Fibroblast of the aortic adventitia (primary cell): ENCODE measurements around the gene PRAME. TPM values are rescaled to one million over a fixed set of nuclear protein-coding genes. Genes with fewer than 3 reads are reported as not detected.
"Not testable (repeated sequence)": the region's sequence is repeated elsewhere in the genome, so short reads cannot be mapped to it uniquely, and the experiment has no call there.

Experiments used
- DNase-seq: peaks from one replicate; pipeline ENCODE4 v3.0.0-alpha.2; 2010; ENCODE audit warnings: low read depth
- H3K4me3 ChIP-seq: 2 replicates; pipeline ENCODE4 v1.5.1; 2011; ENCODE audit warnings: low read depth, mild to moderate bottlenecking, control low read depth, low read length, moderate library complexity
- total RNA-seq: library from RNA; depleted of rRNA; stranded (reverse); fragments of >200 nt; gene quantifications from 2 replicates; pipeline ENCODE4 v1.2.3, GENCODE V29; 2012; ENCODE audit warnings: low replicate concordance
- TF ChIP-seq, protein P1 (sequence below): IDR thresholded peaks from 2 replicates; pipeline ENCODE4 v1.5.1; 2011; ENCODE audit warnings: mild to moderate bottlenecking, low read length, control low read depth, inconsistent platforms; ENCODE audit not compliant: insufficient read depth

Gene PRAME
- 0.54 TPM in 1 of 2 replicates, not detected in the other for total RNA-seq

DNA sequence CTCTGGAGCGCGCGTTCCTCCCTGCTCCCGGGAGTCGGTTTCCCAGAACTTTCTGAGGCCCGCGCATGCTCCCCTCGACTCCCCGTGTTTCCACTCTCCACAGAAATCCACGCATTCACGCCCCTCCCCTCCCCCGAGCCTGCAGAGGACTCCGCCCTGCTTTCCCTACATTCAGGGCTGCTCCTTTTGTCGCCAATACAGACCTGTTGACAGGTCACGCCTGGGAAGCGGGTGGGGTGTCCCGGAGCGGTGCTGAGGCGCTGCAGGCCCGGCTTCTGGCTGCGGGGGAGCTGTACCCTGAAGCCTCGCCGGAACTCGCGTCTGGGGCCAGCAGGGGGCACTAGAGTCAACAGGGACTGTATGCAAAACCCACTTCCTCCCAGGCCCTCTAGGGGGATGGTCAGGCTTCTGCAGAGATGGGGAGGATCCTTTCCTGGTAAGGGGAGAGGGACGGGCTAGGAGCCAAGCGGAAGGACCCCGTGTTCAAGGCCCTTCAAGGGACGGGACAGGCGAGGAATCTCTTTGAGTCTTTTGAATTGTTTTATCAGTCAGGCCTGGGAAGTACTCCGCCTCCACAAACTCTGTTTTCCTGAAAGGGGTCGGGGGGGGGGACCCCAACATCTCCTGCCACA, at the start of gene PRAME:
PRAME (minus strand) TSS at position 294 of the 632 bp plus-strand sequence. CDS start 2,433 bp downstream, outside the sequence.
- DNase-seq = peak; percentile 13
- no peak within 1 kb of the TSS for H3K4me3 ChIP-seq
- TF ChIP-seq, protein P1, sequence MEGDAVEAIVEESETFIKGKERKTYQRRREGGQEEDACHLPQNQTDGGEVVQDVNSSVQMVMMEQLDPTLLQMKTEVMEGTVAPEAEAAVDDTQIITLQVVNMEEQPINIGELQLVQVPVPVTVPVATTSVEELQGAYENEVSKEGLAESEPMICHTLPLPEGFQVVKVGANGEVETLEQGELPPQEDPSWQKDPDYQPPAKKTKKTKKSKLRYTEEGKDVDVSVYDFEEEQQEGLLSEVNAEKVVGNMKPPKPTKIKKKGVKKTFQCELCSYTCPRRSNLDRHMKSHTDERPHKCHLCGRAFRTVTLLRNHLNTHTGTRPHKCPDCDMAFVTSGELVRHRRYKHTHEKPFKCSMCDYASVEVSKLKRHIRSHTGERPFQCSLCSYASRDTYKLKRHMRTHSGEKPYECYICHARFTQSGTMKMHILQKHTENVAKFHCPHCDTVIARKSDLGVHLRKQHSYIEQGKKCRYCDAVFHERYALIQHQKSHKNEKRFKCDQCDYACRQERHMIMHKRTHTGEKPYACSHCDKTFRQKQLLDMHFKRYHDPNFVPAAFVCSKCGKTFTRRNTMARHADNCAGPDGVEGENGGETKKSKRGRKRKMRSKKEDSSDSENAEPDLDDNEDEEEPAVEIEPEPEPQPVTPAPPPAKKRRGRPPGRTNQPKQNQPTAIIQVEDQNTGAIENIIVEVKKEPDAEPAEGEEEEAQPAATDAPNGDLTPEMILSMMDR = peak; percentile 50

GRCh38 chr22:22608022-22608421, 49.0 kb upstream of the PRAME start:
- H3K4me3 ChIP-seq, DNase-seq: not testable (repeated sequence)

DNA sequence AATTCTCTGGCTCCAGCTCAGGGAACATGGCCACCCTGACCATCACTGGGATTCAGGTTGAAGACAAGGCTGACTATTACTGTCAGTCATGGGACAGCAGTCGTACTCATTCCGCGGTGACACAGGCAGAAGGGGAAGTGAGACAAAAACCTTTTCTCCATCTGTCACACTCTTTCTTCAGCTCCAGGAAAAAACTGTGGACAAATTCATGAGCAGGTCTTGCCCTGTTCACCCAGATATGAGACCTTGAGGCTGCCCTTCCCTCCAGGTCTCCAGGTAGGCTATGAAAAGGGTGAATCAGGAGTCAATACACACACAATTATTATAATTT, 46.0 kb upstream of the PRAME start:
- TF ChIP-seq, protein P1 = no peak
- H3K4me3 ChIP-seq = no peak overlapping the region
- no peak for DNase-seq

- TF ChIP-seq, protein P1 = no peak
- no peak overlapping the region for H3K4me3 ChIP-seq
- DNase-seq = no peak
Measured at GRCh38 chr22:22604326-22605073, 45.4 kb upstream of the PRAME start.

DNA sequence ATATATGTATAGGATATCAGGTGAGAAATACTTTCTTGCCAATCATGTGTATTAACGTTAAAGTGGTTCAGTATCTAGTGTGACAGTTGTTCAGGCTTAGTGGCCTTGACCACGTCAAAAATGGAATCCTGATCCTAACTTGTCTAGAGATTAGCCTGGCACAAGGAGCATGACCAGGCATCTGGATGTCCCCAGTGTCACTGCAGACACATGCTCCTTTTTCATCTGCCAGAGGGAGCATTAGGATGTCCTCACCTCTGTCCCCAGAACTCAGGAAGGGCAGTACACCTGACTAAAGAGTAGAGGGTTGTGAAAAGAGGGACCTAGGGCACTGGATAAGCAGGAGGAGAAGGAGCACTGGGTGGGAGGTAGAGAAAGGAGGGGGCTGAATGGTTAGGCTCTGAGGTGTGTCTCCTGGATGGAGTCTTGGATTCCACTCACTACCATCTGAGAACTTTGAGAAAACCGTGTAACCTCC, 44.4 kb upstream of the PRAME start:
- H3K4me3 ChIP-seq = no peak overlapping the region
- no peak for DNase-seq
- TF ChIP-seq, protein P1 = no peak

GRCh38 chr22:22600531-22601261, 41.6 kb upstream of the PRAME start:
- TF ChIP-seq, protein P1 = no peak
- DNase-seq = no peak
- no peak overlapping the region for H3K4me3 ChIP-seq

DNA sequence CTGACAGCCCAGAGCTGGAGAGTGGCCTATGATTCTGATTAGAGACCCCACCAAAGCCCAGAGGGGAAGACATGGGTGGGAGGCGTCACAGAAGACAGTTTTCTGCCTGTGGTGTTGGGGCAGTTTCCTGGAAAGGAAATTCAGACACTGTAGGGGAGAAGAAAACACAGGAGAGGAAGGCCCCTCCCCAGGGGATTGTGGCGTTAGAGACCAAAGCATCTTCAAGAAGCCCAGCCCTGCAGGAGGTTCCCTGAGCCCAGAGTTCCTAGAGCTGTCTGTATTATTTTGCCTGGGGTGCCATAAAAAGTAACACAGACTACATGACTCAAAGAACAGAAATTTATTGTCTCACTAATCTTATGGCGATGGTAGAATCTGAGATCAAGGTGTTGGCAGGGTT, 40.2 kb upstream of the PRAME start:
- DNase-seq = no peak
- no peak overlapping the region for H3K4me3 ChIP-seq
- TF ChIP-seq, protein P1 = no peak
